ENCODE results near the gene GNLY. TPM values are rescaled to one million over a fixed set of nuclear protein-coding genes. Genes with fewer than 3 reads are reported as not detected.
"Not testable (repeated sequence)": the region's sequence is repeated elsewhere in the genome, so short reads cannot be mapped to it uniquely, and the experiment has no call there.

Gene GNLY
- total RNA-seq, 1 donor from 2014 or later, result not detected

- DNase-seq (ENCODE audit: low read depth) (peak; percentile 59), FAIRE-seq (no peak)
- H3K4me3 Mint-ChIP-seq (ENCODE audit: unreplicated experiment), result peak overlapping the region; percentile 46
- Histone ChIP-seq H3K9ac (ENCODE audit: low read length) (no peak overlapping the region), H3K4me2 (ENCODE audit: low read length) (peak overlapping the region; percentile 14), H4K20me1 (ENCODE audit: insufficient read depth, low read length) (no peaks in the 10 kb centered on the region), H3K27me3 (ENCODE audit: insufficient read depth, low read length) (no peaks in the 10 kb centered on the region), H3K27ac (ENCODE audit: low read depth, low read length) (peak overlapping the region; percentile 5), H3K4me3 (ENCODE audit: insufficient read depth, low read depth, low read length) (no peak overlapping the region), H3K79me2 (ENCODE audit: insufficient read depth, low read length) (no peaks in the 10 kb centered on the region), H3K36me3 (ENCODE audit: insufficient read depth, low read length) (peaks cover 11% of the 10 kb centered on the region), H3K4me1 (ENCODE audit: insufficient read depth, low read length) (peaks cover 24% of the 10 kb centered on the region), H2AFZ (ENCODE audit: low read depth, low read length) (no peak overlapping the region), H3K9me3 (ENCODE audit: insufficient read depth, low read depth, low read length) (no peaks in the 10 kb centered on the region)
- H3K27me3 Mint-ChIP-seq (ENCODE audit: low read depth, unreplicated experiment), result no peaks in the 10 kb centered on the region
- peaks cover 10% of the 10 kb centered on the region for H3K4me1 Mint-ChIP-seq (ENCODE audit: low read depth, unreplicated experiment)
- TF ChIP-seq CTCF (IDR thresholded peaks at IDR 0.05; ENCODE audit: insufficient read depth, low read depth, low read length) (no peak), EZH2 (IDR thresholded peaks at IDR 0.05; ENCODE audit: insufficient read depth, low read length) (no peak)
- H3K36me3 Mint-ChIP-seq (ENCODE audit: low read depth, unreplicated experiment), result peaks cover 20% of the 10 kb centered on the region
- H3K27ac Mint-ChIP-seq (ENCODE audit: unreplicated experiment), result no peak overlapping the region
- H3K9me3 Mint-ChIP-seq (ENCODE audit: unreplicated experiment), result no peaks in the 10 kb centered on the region
Observed at GRCh38 chr2:85655961-85656417, 38.2 kb upstream of the GNLY start.

- Histone ChIP-seq H3K79me2 (ENCODE audit: insufficient read depth, low read length) (no peaks in the 10 kb centered on the region), H3K9me3 (ENCODE audit: insufficient read depth, low read depth, low read length) (no peaks in the 10 kb centered on the region), H2AFZ (ENCODE audit: low read depth, low read length) (no peak overlapping the region), H3K27ac (ENCODE audit: low read depth, low read length) (peak overlapping the region; percentile 5), H4K20me1 (ENCODE audit: insufficient read depth, low read length) (no peaks in the 10 kb centered on the region), H3K36me3 (ENCODE audit: insufficient read depth, low read length) (peaks cover 6% of the 10 kb centered on the region), H3K4me1 (ENCODE audit: insufficient read depth, low read length) (peaks cover 24% of the 10 kb centered on the region), H3K4me3 (ENCODE audit: insufficient read depth, low read depth, low read length) (no peak overlapping the region), H3K27me3 (ENCODE audit: insufficient read depth, low read length) (no peaks in the 10 kb centered on the region), H3K4me2 (ENCODE audit: low read length) (peak overlapping the region; percentile 14), H3K9ac (ENCODE audit: low read length) (no peak overlapping the region)
- Mint-ChIP-seq H3K27ac (ENCODE audit: unreplicated experiment) (no peak overlapping the region), H3K4me3 (ENCODE audit: unreplicated experiment) (no peak overlapping the region), H3K36me3 (ENCODE audit: low read depth, unreplicated experiment) (peaks cover 18% of the 10 kb centered on the region), H3K27me3 (ENCODE audit: low read depth, unreplicated experiment) (no peaks in the 10 kb centered on the region), H3K4me1 (ENCODE audit: low read depth, unreplicated experiment) (peaks cover 10% of the 10 kb centered on the region), H3K9me3 (ENCODE audit: unreplicated experiment) (no peaks in the 10 kb centered on the region)
- no peak for FAIRE-seq
- DNase-seq (ENCODE audit: low read depth), result no peak
- TF ChIP-seq EZH2 (IDR thresholded peaks at IDR 0.05; ENCODE audit: insufficient read depth, low read length) (no peak), CTCF (IDR thresholded peaks at IDR 0.05; ENCODE audit: insufficient read depth, low read depth, low read length) (no peak)
Observed at GRCh38 chr2:85656468-85656867, 37.7 kb upstream of the GNLY start.

GRCh38 chr2:85657399-85657798, 36.8 kb upstream of the GNLY start:
- not testable (repeated sequence) for H3K9me3 Mint-ChIP-seq (ENCODE audit: unreplicated experiment); H3K27ac ChIP-seq (ENCODE audit: low read depth, low read length); H3K9ac ChIP-seq (ENCODE audit: low read length); H3K36me3 ChIP-seq (ENCODE audit: insufficient read depth, low read length); H3K4me1 Mint-ChIP-seq (ENCODE audit: low read depth, unreplicated experiment); H3K79me2 ChIP-seq (ENCODE audit: insufficient read depth, low read length); H3K4me3 Mint-ChIP-seq (ENCODE audit: unreplicated experiment); FAIRE-seq; H3K27ac Mint-ChIP-seq (ENCODE audit: unreplicated experiment); H3K4me3 ChIP-seq (ENCODE audit: insufficient read depth, low read depth, low read length); H3K4me2 ChIP-seq (ENCODE audit: low read length); H4K20me1 ChIP-seq (ENCODE audit: insufficient read depth, low read length); H2AFZ ChIP-seq (ENCODE audit: low read depth, low read length); H3K27me3 ChIP-seq (ENCODE audit: insufficient read depth, low read length); H3K9me3 ChIP-seq (ENCODE audit: insufficient read depth, low read depth, low read length); H3K27me3 Mint-ChIP-seq (ENCODE audit: low read depth, unreplicated experiment); DNase-seq (ENCODE audit: low read depth)
- peaks cover 17% of the 10 kb centered on the region for H3K36me3 Mint-ChIP-seq (ENCODE audit: low read depth, unreplicated experiment)
- H3K4me1 ChIP-seq (ENCODE audit: insufficient read depth, low read length), result peaks cover 23% of the 10 kb centered on the region

Measured in astrocyte (in vitro differentiated cells and primary cell).